HL-60 (cell line): ENCODE data around the gene EXOC7.
A peak's percentile ranks its signal among the peaks of the same experiment; 100 is the strongest.

Experiments
- DNase-seq, 2 experiments: peaks; one replicate each; pipeline ENCODE4 v3.0.0-alpha.2; 2010 to 2020; ENCODE audit warnings: low read depth in 1 of 2, low spot score in 1 of 2
- H3K27ac ChIP-seq: fragments of 250-450 bp; sonication (Bioruptor Pico); replicated peaks from 2 replicates; pipeline ENCODE4 v1.5.1; 2020; ENCODE audit warnings: mild to moderate bottlenecking, moderate library complexity
- H3K27me3 ChIP-seq: fragments of 250-450 bp; sonication (Bioruptor Pico); 2 replicates; pipeline ENCODE4 v1.5.1; 2021; ENCODE audit warnings: mild to moderate bottlenecking, moderate library complexity; ENCODE audit not compliant: insufficient read depth, poor library complexity, severe bottlenecking
- H3K4me3 ChIP-seq: replicated peaks from 2 replicates; pipeline ENCODE4 v1.5.1; 2011; ENCODE audit warnings: mild to moderate bottlenecking, control low read depth, low read length; ENCODE audit not compliant: insufficient read depth
- GABPA ChIP-seq: IDR thresholded peaks from 2 replicates; pipeline ENCODE4 v1.6.1; 2012; ENCODE audit warnings: low read depth
- POLR2AphosphoS5 ChIP-seq: IDR thresholded peaks from 2 replicates; pipeline ENCODE4 v1.6.1; 2012; ENCODE audit warnings: low read depth
- SPI1 ChIP-seq: IDR thresholded peaks from 2 replicates; pipeline ENCODE4 v1.6.1; 2012; ENCODE audit warnings: low read depth, mild to moderate bottlenecking, borderline replicate concordance
- microRNA-seq: library from miRNA; unstranded; fragments of <30 nt; microRNA quantifications from one replicate; pipeline ENCODE4, GENCODE V29; 2018
- TF ChIP-seq, protein P1 (sequence below): IDR thresholded peaks from one replicate; pipeline ENCODE4 v1.5.1; 2011; ENCODE audit warnings: low read length, control low read depth, inconsistent platforms; ENCODE audit not compliant: insufficient read depth
- TF ChIP-seq, protein P2 (sequence below): IDR thresholded peaks from 2 replicates; pipeline ENCODE4 v1.6.1; 2012; ENCODE audit warnings: low read depth; ENCODE audit not compliant: insufficient replicate concordance

EXOC7 gene

DNA sequence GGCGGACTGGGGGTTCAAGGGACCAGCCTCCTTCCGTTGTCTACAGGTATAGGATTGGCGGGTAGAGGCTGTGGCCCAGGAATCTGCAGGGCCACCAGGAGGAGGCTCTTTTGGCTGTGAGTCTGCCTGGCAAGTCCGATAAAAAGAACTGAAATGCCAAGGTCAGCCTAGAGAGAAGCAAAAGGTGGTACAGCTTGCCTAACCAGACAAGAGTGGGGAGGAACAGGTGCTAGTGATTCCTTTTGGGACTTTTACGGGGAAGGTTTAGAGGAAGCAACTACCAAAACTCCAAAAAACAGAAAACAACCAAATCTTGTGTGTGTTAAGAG lies 70.8 kb downstream of the EXOC7 start:
- no peak overlapping the region for H3K4me3 ChIP-seq
- DNase-seq: no peak
- TF ChIP-seq GABPA (no peak), SPI1 (no peak), POLR2AphosphoS5 (no peak)
- TF ChIP-seq, protein P1, sequence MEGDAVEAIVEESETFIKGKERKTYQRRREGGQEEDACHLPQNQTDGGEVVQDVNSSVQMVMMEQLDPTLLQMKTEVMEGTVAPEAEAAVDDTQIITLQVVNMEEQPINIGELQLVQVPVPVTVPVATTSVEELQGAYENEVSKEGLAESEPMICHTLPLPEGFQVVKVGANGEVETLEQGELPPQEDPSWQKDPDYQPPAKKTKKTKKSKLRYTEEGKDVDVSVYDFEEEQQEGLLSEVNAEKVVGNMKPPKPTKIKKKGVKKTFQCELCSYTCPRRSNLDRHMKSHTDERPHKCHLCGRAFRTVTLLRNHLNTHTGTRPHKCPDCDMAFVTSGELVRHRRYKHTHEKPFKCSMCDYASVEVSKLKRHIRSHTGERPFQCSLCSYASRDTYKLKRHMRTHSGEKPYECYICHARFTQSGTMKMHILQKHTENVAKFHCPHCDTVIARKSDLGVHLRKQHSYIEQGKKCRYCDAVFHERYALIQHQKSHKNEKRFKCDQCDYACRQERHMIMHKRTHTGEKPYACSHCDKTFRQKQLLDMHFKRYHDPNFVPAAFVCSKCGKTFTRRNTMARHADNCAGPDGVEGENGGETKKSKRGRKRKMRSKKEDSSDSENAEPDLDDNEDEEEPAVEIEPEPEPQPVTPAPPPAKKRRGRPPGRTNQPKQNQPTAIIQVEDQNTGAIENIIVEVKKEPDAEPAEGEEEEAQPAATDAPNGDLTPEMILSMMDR: no peak
- TF ChIP-seq, protein P2, sequence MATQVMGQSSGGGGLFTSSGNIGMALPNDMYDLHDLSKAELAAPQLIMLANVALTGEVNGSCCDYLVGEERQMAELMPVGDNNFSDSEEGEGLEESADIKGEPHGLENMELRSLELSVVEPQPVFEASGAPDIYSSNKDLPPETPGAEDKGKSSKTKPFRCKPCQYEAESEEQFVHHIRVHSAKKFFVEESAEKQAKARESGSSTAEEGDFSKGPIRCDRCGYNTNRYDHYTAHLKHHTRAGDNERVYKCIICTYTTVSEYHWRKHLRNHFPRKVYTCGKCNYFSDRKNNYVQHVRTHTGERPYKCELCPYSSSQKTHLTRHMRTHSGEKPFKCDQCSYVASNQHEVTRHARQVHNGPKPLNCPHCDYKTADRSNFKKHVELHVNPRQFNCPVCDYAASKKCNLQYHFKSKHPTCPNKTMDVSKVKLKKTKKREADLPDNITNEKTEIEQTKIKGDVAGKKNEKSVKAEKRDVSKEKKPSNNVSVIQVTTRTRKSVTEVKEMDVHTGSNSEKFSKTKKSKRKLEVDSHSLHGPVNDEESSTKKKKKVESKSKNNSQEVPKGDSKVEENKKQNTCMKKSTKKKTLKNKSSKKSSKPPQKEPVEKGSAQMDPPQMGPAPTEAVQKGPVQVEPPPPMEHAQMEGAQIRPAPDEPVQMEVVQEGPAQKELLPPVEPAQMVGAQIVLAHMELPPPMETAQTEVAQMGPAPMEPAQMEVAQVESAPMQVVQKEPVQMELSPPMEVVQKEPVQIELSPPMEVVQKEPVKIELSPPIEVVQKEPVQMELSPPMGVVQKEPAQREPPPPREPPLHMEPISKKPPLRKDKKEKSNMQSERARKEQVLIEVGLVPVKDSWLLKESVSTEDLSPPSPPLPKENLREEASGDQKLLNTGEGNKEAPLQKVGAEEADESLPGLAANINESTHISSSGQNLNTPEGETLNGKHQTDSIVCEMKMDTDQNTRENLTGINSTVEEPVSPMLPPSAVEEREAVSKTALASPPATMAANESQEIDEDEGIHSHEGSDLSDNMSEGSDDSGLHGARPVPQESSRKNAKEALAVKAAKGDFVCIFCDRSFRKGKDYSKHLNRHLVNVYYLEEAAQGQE: no peak
- no peaks in the 10 kb centered on the region for H3K27me3 ChIP-seq
- H3K27ac ChIP-seq: no peak overlapping the region

DNA sequence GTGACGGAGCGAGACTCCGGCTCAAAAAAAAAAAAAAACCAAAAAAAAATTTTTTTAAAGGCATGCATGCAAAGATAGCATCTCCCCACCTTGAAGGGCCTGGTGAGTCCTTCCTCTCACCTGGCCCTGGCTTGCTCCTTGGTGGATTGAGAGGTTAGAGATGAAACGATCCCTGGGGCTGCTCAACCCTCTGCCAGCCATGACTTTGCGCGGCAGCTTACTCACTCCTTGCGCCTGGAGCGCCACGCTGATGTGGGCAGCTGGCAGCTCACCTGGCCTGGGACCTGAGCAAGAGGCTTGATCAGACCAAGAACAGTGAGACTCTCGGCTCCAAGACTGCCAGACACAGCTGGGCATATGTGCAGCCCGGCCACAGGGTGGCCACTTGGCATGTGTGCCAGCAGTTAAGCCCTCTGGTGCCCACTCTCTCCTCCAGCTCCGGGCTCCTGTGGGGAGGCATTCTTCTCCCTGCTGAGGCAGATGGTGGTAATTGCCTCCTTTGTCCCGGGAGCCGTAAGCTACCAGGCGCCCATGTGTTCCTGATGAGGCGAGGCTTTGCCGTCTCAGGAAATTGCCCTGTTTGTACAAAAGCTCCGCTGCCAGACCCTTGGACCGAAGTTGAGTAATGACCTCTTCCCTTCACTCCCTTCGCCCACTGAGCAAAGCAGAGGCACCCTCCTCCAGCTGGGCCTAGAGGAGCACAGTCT lies 71.4 kb downstream of the EXOC7 start:
- Histone ChIP-seq H3K4me3 (no peak overlapping the region), H3K27ac (no peak overlapping the region), H3K27me3 (no peaks in the 10 kb centered on the region)
- DNase-seq: no peak
- TF ChIP-seq, protein P1: no peak
- no peak for TF ChIP-seq GABPA
- no peak for TF ChIP-seq SPI1
- TF ChIP-seq POLR2AphosphoS5: no peak
- TF ChIP-seq, protein P2: no peak

Small RNA genes lying within 50 kb of the gene (microRNA-seq; reads per million reads assigned to microRNA genes)
- 3.6 reads per million, percentile 8 among the genes with 10 or more reads in this experiment for gene MIR6868
